Measurements from ENCODE around the gene PPP2R2C.

DNA sequence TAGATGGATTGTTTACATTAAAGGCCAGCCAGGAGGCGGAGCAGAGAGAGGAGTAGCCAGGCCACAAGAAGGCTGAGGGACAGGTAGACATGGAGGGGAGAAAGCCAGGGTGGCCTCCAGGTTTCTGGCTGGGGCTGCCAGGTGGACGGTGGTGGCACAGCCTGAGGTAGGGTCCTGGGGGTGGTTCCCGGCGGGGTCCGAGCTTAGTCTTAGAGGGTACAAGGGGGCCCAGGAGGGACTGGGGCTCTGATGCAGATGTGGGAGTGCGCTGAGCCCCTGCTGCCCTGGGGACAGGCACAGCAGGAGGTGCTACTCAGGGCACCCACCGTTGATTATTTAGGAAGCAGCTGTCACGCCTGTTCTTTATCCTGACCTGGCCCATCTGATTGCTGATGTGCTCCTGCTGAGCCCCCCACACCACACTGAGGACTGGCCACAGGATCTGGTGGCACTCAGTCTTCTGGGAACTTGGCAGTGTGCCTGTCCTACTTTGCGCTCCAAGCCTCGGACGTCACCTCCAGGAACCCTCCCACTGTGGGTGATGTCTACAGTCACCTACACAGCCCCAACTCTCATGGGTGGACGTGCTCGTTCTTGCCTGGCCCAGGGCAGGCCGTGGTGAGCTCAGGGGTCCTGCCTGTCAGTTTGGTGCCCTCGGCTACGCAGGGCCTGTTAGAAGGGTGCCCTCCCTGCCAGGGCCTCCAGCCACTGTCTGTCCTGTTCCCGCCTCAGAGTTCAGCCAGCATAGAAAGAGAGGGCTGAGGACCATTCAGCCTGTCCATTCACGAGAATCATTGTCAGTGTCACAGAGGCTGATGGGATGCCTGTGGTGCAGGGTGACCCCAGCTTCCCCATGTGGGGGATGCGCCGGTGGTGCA is 190.7 kb downstream of the PPP2R2C start:
- TF ChIP-seq, protein P1, sequence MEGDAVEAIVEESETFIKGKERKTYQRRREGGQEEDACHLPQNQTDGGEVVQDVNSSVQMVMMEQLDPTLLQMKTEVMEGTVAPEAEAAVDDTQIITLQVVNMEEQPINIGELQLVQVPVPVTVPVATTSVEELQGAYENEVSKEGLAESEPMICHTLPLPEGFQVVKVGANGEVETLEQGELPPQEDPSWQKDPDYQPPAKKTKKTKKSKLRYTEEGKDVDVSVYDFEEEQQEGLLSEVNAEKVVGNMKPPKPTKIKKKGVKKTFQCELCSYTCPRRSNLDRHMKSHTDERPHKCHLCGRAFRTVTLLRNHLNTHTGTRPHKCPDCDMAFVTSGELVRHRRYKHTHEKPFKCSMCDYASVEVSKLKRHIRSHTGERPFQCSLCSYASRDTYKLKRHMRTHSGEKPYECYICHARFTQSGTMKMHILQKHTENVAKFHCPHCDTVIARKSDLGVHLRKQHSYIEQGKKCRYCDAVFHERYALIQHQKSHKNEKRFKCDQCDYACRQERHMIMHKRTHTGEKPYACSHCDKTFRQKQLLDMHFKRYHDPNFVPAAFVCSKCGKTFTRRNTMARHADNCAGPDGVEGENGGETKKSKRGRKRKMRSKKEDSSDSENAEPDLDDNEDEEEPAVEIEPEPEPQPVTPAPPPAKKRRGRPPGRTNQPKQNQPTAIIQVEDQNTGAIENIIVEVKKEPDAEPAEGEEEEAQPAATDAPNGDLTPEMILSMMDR (conservative IDR thresholded peaks at IDR 0.05; ENCODE audit: low read length): no peak
- no peak for TF ChIP-seq EZH2phosphoT487 (IDR thresholded peaks at IDR 0.05; ENCODE audit: borderline replicate concordance, low read depth, low read length)

Data from OCI-LY7 (cell line).